ENCODE measurements around the gene DPP6. TPM values are rescaled to one million over a fixed set of nuclear protein-coding genes. Genes with fewer than 3 reads are reported as not detected.

DPP6 gene
- total RNA-seq, 1 experiment from 2014 or later: not detected

GRCh38 chr7:154415709-154416399, 363.7 kb downstream of the DPP6 start:
- no peak for DNase-seq (ENCODE audit: low spot score)
- Histone ChIP-seq H3K27ac (ENCODE audit: low read depth, low read length, poor library complexity, severe bottlenecking) (no peak overlapping the region), H3K27me3 (replicated peaks; ENCODE audit: insufficient read depth, low read depth, low read length, poor library complexity) (no peaks in the 10 kb centered on the region), H3K36me3 (ENCODE audit: insufficient read depth, low read length, poor library complexity, severe bottlenecking) (no peaks in the 10 kb centered on the region), H3K4me3 (ENCODE audit: low read depth, low read length, poor library complexity, severe bottlenecking) (no peak overlapping the region), H3K4me1 (ENCODE audit: insufficient read depth, low read length, poor library complexity, severe bottlenecking) (no peaks in the 10 kb centered on the region), H3K9me3 (ENCODE audit: low read depth, low read length, poor library complexity, severe bottlenecking) (peaks cover 3% of the 10 kb centered on the region)
- ChIA-PET CTCF (no interaction called here), POLR2A (ENCODE audit: low non-redundant PET) (no interaction called here)
- no TSS peak for BruUV-seq (replicated peaks)
- TF ChIP-seq CTCF (conservative IDR thresholded peaks at IDR 0.05; ENCODE audit: low read depth, low read length) (no peak), EZH2 (IDR thresholded peaks at IDR 0.05; ENCODE audit: borderline replicate concordance, low read depth, low read length, poor library complexity, severe bottlenecking) (no peak)
- intact Hi-C loops (cut with micrococcal nuclease; ENCODE audit: unreplicated experiment): no loop called here

GRCh38 chr7:154416714-154417113, 364.5 kb downstream of the DPP6 start:
- H3K27me3 ChIP-seq (replicated peaks; ENCODE audit: insufficient read depth, low read depth, low read length, poor library complexity): no peaks in the 10 kb centered on the region
- CTCF ChIA-PET: no interaction called here
- peaks cover 3% of the 10 kb centered on the region for H3K9me3 ChIP-seq (ENCODE audit: low read depth, low read length, poor library complexity, severe bottlenecking)
- TF ChIP-seq CTCF (conservative IDR thresholded peaks at IDR 0.05; ENCODE audit: low read depth, low read length) (no peak), EZH2 (IDR thresholded peaks at IDR 0.05; ENCODE audit: borderline replicate concordance, low read depth, low read length, poor library complexity, severe bottlenecking) (no peak)
- H3K4me3 ChIP-seq (ENCODE audit: low read depth, low read length, poor library complexity, severe bottlenecking): no peak overlapping the region
- BruUV-seq (replicated peaks): no TSS peak
- intact Hi-C loops (cut with micrococcal nuclease; ENCODE audit: unreplicated experiment): no loop called here
- no peak overlapping the region for H3K27ac ChIP-seq (ENCODE audit: low read depth, low read length, poor library complexity, severe bottlenecking)
- POLR2A ChIA-PET (ENCODE audit: low non-redundant PET): no interaction called here
- no peak for DNase-seq (ENCODE audit: low spot score)
- H3K4me1 ChIP-seq (ENCODE audit: insufficient read depth, low read length, poor library complexity, severe bottlenecking): no peaks in the 10 kb centered on the region
- no peaks in the 10 kb centered on the region for H3K36me3 ChIP-seq (ENCODE audit: insufficient read depth, low read length, poor library complexity, severe bottlenecking)

DNA sequence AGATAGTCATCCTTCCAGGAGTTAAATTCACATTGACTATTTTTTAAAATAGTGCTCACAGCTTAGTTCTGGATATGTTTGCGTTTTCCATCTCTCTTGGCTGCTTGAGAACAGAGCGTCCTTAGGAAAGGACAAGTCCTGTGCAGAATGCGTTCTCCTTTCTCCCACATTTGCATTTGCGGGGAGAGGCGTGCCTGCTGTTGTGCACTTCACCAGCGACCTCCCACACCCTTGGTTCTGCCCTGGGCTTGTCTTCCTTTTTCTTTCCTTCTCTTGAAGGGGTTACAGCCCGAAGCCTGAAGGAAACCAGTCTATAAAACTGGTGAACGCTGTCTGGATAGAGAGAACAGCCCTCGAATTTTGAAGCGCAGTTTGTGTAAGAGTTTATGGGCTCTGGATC, 367.1 kb downstream of the DPP6 start:
- DNase-seq (ENCODE audit: low spot score): no peak
- Histone ChIP-seq H3K27me3 (replicated peaks; ENCODE audit: insufficient read depth, low read depth, low read length, poor library complexity) (no peaks in the 10 kb centered on the region), H3K27ac (ENCODE audit: low read depth, low read length, poor library complexity, severe bottlenecking) (no peak overlapping the region), H3K4me3 (ENCODE audit: low read depth, low read length, poor library complexity, severe bottlenecking) (no peak overlapping the region), H3K9me3 (ENCODE audit: low read depth, low read length, poor library complexity, severe bottlenecking) (no peaks in the 10 kb centered on the region), H3K4me1 (ENCODE audit: insufficient read depth, low read length, poor library complexity, severe bottlenecking) (no peaks in the 10 kb centered on the region), H3K36me3 (ENCODE audit: insufficient read depth, low read length, poor library complexity, severe bottlenecking) (no peaks in the 10 kb centered on the region)
- intact Hi-C loops (cut with micrococcal nuclease; ENCODE audit: unreplicated experiment): no loop called here
- BruUV-seq (replicated peaks): no TSS peak
- TF ChIP-seq EZH2 (IDR thresholded peaks at IDR 0.05; ENCODE audit: borderline replicate concordance, low read depth, low read length, poor library complexity, severe bottlenecking) (no peak), CTCF (conservative IDR thresholded peaks at IDR 0.05; ENCODE audit: low read depth, low read length) (no peak)
- CTCF ChIA-PET: no interaction called here
- POLR2A ChIA-PET (ENCODE audit: low non-redundant PET): no interaction called here

All from A673 (cell line).